Stimulated activated CD4-positive, alpha-beta T cell treated with anti-CD3 and anti-CD28 coated beads, Interleukin-12 subunit alpha, Interleukin-12 subunit beta, amount 100 ng/mL, for 48 hours (primary cell): ENCODE results near the gene SHC2.
"Not testable (repeated sequence)": the region's sequence is repeated elsewhere in the genome, so short reads cannot be mapped to it uniquely, and the experiment has no call there.

Experiments
- DNase-seq, 3 donors: peaks; one replicate each; pipeline ENCODE4 v3.0.0-alpha.2; 2020; ENCODE audit warnings: low read depth in 2 of 3, low spot score in 1 of 3

Gene SHC2

DNA sequence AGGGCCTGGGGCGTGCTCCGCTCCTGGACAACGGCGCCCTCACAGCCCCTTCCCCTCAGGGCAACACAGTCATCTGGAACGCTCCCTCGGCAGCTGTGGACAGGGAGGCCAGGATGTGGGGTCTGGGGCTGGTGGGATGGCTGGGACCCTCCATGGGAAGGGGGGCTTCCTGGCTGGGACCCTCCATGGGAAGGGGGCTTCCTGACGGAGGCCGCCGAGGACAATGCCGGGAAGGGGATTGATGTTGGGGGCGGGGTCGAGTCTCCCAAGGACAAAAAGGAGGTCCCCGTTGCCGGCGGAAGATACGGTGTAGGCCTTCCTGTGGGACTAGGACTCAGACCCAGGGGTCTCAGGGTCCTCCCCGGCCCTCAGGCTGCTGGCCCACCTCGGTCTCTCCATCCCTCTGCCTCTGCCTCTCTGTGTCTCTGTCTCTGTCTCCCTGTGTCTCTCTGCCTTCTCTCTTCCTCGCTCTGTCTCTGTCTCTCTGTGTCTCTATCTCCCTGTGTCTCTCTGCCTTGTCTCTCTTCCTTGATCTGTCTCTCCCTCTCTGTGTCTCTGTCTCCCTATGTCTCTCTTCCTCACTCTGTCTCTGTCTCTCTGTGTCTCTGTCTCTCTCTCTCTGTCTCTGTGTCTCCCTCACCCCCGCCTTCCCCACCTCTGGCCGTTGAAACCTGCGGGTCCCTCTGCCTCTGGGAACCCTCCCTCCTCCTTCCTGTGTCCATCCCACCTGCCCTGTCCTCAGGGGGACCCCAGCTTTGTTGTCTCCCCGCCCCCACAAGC is 32.7 kb upstream of the SHC2 start:
- no peak for DNase-seq

DNA sequence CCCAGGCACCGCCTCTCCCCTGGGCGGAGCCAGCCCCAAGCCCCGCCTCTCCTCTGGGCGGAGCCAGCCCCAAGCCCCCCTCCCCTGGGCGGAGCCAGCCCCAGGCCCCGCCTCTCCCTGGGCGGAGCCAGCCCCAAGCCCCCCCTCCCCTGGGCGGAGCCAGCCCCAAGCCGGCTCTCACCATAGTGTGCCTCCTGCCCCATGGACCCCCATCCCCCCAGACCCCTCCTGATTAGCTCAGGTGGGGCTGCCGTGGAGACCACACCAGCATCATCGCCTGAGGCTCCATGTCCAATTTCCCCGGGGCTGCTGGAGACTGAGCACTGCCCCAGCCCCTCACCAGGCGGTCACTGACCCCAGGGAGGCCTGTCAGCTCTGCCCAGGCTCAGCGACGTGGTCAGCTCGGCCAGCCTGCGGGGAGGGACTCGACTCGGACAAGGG is 31.3 kb upstream of the SHC2 start:
- DNase-seq = peak in 1 of 3 donors; percentile 37

DNA sequence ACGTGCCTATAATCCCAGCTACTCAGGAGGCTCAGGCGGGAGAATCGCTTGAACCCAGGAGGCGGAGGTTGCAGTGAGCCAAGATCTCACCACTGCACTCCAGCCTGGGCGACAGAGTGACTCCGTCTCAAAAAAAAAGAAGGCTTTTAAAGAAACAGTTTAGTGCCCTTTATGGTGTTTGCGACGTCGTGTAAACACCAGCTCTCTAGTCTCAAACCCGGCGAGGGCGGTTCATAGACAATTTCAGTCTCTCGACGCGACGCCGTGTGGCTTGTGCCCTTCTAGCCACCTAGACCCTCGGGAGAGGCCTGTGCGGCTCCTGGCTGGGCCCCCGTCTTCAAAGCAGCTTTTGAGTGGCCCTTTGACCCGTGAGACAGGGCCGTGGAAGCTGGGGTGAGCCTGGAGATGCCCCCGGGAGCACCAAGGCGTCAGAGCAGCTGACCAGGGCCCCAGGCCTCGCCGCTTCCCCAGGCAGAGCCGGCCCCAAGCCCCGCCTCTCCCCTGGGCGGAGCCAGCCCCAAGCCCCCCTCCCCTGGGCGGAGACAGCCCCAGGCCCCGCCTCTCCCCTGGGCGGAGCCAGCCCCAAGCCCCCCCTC is 30.4 kb upstream of the SHC2 start:
- DNase-seq = no peak

DNA sequence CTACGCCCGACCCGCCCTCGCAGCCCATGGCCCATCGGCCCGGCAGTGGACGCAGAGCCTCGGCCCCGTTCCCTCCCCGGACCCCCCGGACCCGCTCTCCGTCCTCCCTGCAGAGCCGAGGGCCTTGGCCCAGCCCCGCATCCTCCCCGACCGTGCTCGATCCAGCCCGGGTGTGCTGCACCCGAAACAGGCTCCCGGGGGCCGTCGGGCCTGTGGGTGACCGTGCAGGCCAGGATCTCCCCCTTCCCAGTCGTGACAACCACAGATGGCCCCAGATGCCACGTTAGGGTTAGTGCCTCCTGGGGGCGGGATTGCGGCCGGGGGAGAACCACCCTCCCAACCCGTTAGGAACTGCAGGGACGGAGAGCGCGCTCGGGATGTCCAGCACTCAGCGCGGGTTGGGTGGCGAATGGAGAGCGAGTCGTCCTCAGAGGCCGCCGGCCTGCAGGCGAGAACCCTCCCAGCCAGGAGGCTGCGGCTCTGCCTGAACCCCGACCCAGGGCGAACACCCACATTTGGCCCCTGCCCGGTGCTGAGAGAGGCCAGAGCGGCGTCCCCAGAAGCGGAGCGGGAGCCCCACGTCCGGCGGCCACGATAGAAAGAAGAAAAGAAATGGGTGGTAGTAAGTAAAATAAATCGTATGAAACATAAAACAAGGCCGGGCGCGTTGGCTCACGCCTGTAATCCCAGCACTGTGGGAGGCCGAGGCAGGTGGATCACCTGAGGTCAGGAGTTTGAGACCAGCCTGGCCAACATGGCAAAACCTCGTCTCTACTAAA is 28.8 kb upstream of the SHC2 start:
- DNase-seq = no peak

DNA sequence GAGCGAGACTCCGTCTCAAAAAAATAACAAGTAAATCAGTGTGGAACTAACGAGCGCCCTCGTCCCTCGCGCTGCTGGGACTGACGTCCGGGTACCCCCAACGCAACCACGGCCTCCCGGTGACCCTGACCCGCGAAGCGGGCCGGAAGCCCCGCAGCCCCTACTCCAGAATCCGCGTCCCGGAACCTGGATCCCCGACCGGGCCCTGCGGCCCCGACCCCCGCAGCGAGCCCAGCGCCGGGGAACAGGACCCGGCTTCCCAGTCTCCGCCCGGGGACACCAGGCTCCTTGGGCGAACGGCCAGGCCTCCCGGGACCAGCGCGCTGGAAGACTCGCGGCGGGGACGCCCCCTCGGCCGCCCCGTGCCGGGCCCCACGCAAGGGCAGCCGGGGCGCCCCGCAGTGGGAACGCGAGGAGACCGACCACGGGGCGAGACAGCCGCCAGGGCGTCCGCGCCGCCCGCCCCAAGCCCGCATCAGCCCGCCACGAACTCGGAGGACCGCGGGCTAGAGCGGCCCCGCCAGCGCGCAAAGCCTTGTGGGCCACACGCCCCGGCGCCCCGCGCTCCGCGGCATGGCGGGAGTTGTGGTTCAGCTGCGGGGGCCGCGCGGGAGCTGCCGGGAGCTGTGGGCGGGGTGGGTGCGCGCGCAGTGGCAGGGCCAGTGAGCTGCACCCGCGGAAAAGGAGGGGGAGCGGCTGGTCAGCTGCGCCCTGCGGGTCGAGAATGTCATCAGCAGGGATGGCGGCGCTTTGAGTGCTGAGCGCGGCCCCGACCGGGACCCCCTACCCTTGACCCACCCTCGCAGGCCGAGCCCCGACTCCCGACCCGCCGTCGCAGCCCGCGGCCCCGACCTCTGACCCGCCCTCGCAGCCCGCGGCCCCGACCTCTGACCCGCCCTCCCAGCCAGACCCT is 27.9 kb upstream of the SHC2 start:
- peak; percentile 82 to 92 (median 86) for DNase-seq

DNA sequence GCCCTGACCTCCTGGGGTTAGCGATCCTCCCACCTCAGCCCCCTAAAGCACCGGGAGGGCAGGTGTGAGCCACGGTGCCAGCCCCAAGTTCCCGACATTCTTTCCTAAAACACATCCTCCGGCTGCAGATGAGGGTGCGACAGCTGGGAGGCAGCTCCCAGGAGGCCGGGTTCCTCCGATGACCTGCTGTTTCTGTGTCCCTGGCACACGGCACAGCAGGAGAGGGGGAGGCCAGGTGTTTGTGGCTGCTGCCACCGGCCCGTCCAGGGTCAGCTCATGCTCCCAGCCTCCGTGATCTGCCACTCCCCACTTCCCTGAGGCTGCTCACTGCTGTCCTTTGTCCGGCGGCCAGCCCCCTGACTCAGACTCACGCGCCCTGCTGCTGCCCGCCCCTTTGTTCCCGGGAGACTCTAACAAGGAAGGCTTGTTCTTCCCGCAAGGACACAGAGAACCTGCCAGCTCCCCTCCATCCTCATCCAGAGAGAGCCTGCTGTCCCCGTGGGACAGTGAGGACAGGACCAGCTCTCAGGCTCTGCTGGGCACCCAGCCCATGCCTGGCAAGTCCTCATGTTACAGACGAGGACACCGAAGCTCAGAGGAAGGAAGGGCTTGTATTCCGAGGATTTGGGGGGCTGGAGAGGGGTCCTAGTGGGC is 24.9 kb upstream of the SHC2 start:
- DNase-seq = no peak

DNA sequence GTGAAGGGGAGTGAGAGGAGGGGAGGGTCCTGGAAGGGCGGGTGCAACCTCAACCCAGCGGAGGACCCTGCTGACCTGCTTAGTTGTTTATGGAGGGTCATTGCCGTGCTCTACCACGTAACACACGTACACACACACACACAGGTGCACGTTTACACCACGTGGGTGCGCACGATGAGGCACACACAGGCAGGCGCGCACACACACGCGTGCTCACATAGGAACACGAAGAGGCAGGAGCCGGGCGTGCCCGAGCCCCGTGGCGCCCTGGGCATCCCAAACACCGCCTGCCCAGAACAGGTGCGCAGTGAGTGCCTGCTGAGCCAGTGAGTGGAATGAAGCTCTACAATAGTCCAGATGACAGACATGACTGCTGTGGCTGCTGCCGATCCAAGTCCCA is 24.2 kb upstream of the SHC2 start:
- DNase-seq = no peak

DNA sequence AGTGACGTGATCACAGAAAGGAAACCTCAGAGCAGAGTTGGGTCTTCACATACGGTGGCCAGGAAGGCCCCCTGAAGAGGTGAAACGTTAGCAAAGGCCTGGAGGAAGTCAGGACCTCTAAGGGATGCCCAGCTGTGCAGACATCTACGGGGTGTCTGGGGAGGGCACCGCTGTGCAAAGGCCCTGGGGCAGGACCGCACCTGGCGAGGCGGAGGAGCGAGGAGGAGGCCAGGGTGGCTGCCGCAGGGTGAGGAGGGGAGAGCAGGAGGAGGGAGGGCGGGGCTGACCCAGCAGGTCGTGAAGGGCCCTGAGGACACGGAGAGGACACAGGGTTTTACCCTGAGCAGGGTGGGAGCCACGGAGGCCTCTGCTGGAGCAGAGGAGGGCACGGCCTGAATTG is 23.7 kb upstream of the SHC2 start:
- DNase-seq = no peak

DNA sequence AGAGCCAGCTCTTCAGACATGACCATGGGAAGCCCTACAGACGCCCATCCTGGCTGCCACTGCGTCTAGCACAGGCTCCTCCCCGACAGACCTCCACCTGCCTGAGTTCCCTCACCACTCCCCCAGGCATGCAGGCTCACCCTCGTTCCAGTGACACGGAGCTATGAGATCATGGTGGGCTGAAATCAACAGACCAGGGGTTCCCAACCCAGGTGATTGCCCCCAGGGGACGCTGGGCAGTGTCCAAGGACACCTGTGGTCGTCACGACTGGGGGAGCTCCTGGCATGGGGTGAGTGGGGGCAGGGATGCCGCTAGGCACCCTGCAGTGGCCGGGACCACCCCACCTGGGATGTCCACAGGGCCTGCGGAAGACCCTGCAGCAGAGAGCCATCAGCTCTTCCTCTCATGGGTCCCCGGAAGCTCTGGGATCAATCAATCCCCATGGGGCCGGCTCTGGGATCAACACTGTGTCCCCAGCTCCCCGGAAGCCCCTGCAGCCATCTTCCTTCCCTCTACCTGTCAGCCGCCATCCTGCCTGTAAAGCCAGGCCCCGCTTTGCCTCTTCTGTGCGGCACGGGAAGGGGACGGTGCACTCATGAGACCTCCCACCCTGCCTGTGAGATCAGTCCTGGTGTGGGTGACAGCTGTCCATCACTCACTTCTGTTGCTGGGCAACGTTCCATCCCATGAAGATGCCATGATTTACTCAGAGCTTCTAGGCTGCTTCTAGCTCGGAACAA is 22.7 kb upstream of the SHC2 start:
- DNase-seq = no peak

DNA sequence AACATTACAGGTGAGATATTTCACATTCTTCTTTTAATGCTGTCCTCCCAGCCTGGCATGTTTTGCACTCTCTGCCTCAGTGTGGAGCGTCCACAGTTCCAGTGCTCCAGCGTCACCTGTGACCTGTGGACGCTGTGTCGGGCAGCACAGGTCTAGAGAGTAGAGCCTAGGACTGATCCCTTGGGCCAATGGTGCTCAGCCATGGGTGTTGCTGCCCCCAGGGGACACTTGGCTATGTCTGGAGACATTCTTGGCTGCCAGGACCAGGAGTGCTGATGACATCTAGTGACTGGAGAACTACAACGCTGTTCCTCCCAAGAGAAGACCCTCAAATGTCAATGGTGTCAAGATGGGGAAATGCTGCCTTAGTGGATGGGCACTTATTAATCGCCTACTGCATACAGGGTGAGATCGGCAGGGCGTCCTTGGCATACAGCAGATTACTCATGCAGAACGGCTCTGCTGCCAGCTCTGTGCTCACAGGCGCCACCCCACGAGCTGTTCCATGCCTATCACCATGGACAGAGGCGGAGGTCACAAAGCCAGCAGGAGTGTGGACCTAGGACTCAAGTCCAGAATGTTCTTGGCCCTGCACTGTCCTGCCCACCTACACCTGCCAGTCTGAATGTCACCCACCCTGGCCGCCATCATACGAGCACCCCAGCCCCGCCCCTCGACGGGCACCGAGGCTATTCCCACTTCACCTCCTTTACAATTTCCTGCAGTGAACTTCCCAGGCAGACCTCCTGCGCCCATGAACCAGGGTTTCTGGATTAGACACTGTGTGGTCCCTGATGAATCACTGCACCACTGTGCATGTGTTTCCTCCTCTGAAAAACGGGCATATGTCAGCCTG is 21.6 kb upstream of the SHC2 start:
- no peak for DNase-seq

DNA sequence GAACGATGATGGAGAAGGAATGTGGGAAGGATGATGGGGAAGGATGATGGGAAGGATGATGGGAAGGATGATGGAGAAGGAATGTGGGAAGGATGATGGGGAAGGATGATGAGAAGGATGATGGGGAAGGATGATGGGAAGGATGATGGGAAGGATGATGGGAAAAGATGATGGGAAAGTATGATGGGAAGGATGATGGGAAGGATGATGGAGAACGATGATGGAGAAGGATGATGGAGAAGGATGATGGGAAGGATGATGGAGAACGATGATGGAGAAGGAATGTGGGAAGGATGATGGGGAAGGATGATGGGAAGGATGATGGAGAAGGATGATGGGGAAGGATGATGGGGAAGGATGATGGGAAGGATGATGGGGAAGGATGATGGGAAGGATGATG is 20.3 kb upstream of the SHC2 start:
- DNase-seq = not testable (repeated sequence)

DNA sequence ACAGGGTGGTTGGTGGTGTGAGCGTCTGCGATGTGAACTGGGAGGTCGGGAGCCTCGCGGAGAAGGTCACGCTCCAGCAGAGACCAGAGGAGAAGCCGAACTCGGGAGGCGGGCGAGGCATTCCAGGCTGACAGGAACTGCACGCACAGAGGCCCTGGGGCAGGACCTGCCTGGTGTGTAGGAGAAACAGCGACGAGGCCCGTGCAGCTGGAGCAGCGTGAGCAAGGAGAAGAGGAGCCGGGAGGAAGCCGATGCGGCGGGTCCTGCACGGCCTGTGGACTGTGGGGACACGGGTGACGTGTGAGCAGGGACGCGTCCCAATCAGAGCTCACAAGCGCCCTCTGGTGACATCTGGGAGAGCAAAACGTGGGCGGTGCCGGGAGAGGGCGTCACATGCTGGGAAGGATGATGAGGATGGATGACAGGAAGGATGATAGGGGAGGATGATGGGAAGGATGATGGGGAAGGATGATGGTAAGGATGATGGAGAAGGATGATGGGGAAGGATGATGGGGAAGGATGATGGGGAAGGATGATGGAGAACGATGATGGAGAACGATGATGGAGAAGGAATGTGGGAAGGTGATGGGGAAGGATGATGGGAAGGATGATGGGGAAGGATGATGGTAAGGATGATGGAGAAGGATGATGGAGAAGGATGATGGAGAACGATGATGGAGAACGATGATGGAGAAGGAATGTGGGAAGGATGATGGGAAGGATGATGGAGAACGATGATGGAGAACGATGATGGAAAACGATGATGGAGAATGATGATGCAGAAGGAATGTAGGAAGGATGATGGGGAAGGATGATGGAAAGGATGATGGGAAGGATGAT is 19.4 kb upstream of the SHC2 start:
- peak; percentile 26 to 41 (median 29) for DNase-seq

DNA sequence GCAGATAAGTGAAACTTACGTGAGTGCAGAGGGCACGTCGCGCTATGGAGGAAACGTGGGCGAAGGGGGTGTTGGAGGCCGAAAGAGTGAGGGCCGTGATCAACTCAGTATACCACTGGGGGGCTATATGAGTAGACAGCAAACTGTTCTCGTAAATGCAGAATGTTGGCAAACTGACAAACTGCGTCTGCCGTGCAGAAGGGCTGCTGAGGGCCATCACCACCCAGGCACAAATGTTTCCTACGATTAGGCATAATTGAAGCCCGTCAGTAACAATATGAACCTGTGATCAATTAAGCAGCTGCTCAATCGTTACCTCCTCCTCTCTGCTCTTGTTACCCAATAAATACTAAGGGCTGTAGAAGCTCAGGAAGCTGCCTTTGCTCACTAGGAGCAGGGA is 18.1 kb upstream of the SHC2 start:
- no peak for DNase-seq

DNA sequence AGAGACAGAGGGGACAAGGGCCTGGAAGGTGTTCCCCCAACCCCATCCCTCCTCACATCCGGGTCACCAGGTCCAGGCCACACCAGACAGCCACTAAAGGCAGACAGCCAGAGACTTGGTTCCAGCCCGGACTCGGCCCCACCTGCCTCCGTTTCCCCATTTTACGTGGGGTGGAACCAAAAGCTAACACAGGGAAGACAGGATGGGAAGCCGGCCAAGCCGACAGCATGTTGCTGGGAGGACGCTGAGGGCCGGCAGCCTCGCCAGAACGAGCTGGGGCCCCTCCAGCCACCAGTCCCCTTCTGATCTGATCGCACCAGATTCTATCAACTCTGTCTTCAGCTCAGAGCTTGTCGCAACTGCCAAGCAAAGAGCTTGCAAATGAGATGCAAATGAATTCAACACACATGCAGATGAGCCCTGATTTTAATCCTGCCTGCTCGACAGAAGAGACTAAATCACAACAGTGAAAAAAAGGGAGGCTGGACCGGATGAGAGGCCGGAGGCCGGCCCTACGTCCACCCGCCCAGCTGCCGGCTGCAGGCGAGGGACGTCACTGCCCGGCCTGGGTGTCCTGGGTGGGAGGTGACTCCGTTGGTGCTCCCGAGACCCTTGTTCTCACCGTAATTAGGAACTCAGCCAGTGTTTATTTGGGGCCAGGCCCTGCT is 17.5 kb upstream of the SHC2 start:
- no peak for DNase-seq

DNA sequence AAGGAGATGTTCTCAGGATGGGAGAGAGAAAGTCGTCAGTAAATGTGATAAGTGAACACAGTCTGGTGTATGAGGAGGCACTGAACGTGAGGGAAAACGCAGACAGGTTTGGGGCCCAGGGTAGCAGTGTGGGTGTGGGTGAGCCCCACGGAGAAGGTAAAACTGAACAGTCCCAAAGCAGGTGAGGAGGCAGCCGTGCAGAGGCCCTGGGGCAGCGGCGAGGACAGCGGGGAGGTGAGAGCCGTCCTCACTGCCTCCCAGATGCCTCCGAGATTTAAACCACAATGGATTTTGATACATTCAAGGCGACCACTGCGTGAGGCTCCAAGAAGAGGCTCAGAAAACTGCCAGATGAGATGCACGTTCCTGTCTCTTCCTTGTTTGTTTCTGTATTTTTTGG is 14.5 kb upstream of the SHC2 start:
- no peak for DNase-seq

DNA sequence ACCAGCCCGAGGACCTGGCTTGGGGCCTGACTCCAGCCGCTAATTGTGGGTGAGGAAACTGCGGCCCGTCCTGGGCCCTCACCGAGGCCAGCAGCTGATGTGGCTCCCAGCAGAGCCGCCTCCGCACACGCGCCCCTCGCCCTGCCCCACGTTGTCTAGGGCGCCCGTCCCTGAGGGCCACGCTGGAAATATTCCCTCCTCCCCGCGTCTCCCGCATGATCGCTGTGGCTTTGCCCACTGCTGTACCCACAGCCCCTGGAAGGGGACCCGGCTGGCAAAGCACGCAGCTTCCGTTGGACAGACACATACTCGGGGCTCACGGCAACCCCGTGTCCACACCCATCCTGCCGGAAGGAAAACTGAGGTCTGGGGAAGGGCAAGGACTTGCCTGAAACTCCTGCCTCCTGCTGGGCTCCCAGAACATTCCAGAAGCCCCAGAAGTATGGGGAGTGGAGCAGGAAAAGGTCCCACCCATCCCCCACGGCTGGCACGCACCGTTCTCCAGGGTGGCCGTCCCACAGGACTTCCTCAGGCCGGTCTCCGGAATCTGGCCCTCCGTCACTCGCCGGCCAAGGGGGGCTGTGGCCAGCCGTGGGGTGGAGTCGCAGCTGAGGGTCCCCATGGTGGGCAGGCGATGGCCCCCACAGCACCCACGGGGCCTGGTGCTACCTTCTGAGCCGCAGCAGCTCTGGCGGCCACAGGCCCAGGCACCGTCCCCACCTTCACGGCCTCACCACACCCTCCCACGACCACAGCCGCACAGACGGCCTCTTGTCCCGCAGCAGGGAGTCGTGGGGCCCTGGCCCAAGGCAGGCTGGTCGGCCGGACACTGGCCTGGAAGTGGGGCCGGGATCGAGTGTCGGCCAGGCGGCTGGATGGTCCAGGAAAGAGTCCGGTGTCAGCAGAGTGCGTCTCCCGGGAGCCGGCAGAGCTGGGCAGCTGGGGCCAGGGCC is 13.6 kb upstream of the SHC2 start:
- no peak for DNase-seq
